Measurements from ENCODE around the gene KRT26.

Gene KRT26

GRCh38 chr17:40727447-40728231, 44.4 kb downstream of the KRT26 start:
- DNase-seq (ENCODE audit: low read depth in 2 of 2) = no peak

GRCh38 chr17:40726919-40727318, 45.1 kb downstream of the KRT26 start:
- no peak for DNase-seq (ENCODE audit: low read depth in 2 of 2)

GRCh38 chr17:40724656-40725055, 47.3 kb downstream of the KRT26 start:
- no peak for DNase-seq (ENCODE audit: low read depth in 2 of 2)

- no peak for DNase-seq (ENCODE audit: low read depth in 2 of 2)
These were observed 49.8 kb downstream of the KRT26 start for GRCh38 chr17:40722241-40722640.

- no peak for DNase-seq (ENCODE audit: low read depth in 2 of 2)
These were observed 51.1 kb downstream of the KRT26 start for GRCh38 chr17:40720899-40721298.

GRCh38 chr17:40718930-40719329, 53.1 kb downstream of the KRT26 start:
- DNase-seq (ENCODE audit: low read depth in 2 of 2) = no peak

GRCh38 chr17:40717776-40718175, 54.2 kb downstream of the KRT26 start:
- DNase-seq (ENCODE audit: low read depth in 2 of 2) = no peak
